OCI-LY3 (cell line): ENCODE data around the gene NPHP4.

Source experiments
- EZH2phosphoT487 ChIP-seq: fragments of 200-600 bp; shearing (Covaris generic); IDR thresholded peaks from 2 replicates; pipeline ENCODE4 v1.6.1; 2018; ENCODE audit warnings: antibody characterized with exemption, mixed run types, low read depth
- TF ChIP-seq, protein P1 (sequence below): fragments of 200-600, 300-600 bp; sonication (generic); IDR thresholded peaks from 2 replicates; pipeline ENCODE4 v1.5.1; 2014; ENCODE audit warnings: antibody characterized with exemption, low read length, low read depth

DNA sequence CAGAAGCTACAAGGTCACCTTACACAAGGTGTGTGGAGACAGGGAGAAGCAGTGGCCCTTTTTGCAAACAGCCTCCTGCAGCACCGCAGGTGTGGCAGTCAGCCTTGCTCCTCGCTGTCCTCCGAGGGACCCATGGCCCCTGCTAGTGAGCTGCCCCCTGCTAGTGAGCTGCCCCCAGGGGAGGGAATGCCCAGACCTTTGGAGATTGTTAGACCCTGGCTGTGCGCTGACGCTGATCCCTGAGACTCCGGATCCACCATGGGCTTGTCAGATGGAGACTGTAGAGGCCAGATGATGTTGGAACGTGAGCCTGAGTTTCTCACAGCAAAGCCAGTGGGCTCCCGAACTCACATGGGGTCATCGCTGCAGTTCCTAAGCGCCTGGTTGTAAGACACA is 172.2 kb downstream of the NPHP4 start:
- TF ChIP-seq, protein P1, sequence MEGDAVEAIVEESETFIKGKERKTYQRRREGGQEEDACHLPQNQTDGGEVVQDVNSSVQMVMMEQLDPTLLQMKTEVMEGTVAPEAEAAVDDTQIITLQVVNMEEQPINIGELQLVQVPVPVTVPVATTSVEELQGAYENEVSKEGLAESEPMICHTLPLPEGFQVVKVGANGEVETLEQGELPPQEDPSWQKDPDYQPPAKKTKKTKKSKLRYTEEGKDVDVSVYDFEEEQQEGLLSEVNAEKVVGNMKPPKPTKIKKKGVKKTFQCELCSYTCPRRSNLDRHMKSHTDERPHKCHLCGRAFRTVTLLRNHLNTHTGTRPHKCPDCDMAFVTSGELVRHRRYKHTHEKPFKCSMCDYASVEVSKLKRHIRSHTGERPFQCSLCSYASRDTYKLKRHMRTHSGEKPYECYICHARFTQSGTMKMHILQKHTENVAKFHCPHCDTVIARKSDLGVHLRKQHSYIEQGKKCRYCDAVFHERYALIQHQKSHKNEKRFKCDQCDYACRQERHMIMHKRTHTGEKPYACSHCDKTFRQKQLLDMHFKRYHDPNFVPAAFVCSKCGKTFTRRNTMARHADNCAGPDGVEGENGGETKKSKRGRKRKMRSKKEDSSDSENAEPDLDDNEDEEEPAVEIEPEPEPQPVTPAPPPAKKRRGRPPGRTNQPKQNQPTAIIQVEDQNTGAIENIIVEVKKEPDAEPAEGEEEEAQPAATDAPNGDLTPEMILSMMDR = no peak
- TF ChIP-seq EZH2phosphoT487 = no peak
